H1 (cell line): ENCODE measurements around the gene AKAP8. TPM values are rescaled to one million over a fixed set of nuclear protein-coding genes. Genes with fewer than 3 reads are reported as not detected.

Source experiments
- BCL11A ChIP-seq, 2 experiments: IDR thresholded peaks; one replicate each; pipeline ENCODE4 v1.6.1; 2011; ENCODE audit warnings: low read depth in 2 of 2, low read length in 2 of 2, mild to moderate bottlenecking in 2 of 2
- CBX5 ChIP-seq: fragments of 300-800, 300-1000 bp; sonication (generic); IDR thresholded peaks from 2 replicates; pipeline ENCODE4 v1.7.1; 2016; ENCODE audit warnings: antibody characterized with exemption, low read length, low read depth
- CBX8 ChIP-seq: fragments of 300-800, 300-1000 bp; sonication (generic); IDR thresholded peaks from 2 replicates; pipeline ENCODE4 v1.7.1; 2016; ENCODE audit warnings: low read depth, low read length, borderline replicate concordance
- CHD1 ChIP-seq: IDR thresholded peaks from 2 replicates; pipeline ENCODE4 v1.6.1; 2012; ENCODE audit warnings: low read depth, low read length, improper control_type of control experiment
- JUND ChIP-seq: IDR thresholded peaks from 2 replicates; pipeline ENCODE4 v1.6.1; 2011; ENCODE audit warnings: mild to moderate bottlenecking, improper control_type of control experiment, low read length
- SAP30 ChIP-seq: fragments of 300-600 bp; sonication (generic); IDR thresholded peaks from 2 replicates; pipeline ENCODE4 v1.7.1; 2012; ENCODE audit warnings: low read length, moderate library complexity, mild to moderate bottlenecking, inconsistent platforms; ENCODE audit not compliant: insufficient read depth, insufficient replicate concordance
- polyA plus RNA-seq, 7 experiments: library from polyadenylated mRNA; depleted of rRNA in 3 of 7; stranded (reverse) in 5 of 7; unstranded in 2 of 7; fragments of >200 nt in 5 of 7; fragments of 200-250 nt in 2 of 7; gene quantifications; 1 replicate in 5 of 7; 2 replicates in 1 of 7; 4 replicates in 1 of 7; pipeline versions ENCODE4 v1.2.1 to v1.2.3, GENCODE V29; 2011 to 2013; ENCODE audit warnings: missing spikeins in 2 of 7, mixed read lengths in 2 of 7
- total RNA-seq: library from RNA; stranded (reverse); fragmentation: NEBNext Ultra II Directional; extraction: Animal tissue kit (Norgen Biotek cat#: 25700); gene quantifications from 2 replicates; pipeline ENCODE4 v1.2.1, GENCODE V29; 2021
- TF ChIP-seq, protein P1 (sequence below): fragments of 300-600 bp; sonication (generic); IDR thresholded peaks from 2 replicates; pipeline ENCODE4 v1.7.1; 2012; ENCODE audit warnings: low read length, moderate library complexity, mild to moderate bottlenecking, inconsistent platforms; ENCODE audit not compliant: insufficient replicate concordance
- TF ChIP-seq, protein P2 (sequence below), 3 experiments: IDR thresholded peaks; 1 replicate in 2 of 3; 2 replicates in 1 of 3; pipeline versions ENCODE4 v1.5.1 to v1.6.1; 2011; ENCODE audit warnings: low read length in 3 of 3, mild to moderate bottlenecking in 3 of 3, inconsistent platforms in 2 of 3, low read depth in 1 of 3, moderate library complexity in 1 of 3; ENCODE audit not compliant: insufficient read depth in 1 of 3; ENCODE audit errors: control extremely low read depth in 1 of 3

The AKAP8 gene
- total and polyA plus RNA-seq, 2 of the 8 experiments (the other 6 are each of a cell fraction or from before 2014, with no cell fraction given), result 17.0 to 41.0 TPM

DNA sequence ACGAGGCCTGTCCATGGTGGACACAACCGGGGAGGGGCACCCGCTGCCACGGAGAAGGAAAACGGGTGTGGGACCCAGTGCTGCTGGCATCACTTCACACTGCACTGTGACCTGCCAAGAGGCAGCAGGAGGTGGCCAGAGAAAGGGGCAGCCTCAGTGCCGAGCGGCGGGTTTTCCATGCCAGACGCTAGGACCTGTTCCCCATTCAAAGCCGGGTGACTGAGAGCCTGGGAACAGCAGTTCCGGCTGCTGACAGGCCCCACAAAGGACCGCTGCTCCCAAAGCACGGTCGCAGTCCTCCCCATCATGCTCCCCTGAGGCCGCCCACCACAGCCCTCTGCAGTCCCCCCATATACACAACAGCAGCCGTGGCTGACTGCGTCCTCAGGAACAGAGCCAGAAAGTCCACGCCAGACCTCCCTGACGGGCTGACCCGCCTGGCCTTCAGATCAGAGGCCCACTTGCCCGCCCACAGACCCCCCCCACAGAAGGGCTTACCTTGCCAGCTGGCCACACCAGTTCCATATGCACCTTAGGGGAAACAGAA, 5.4 kb downstream of the AKAP8 start (continued):
- TF ChIP-seq, protein P1, sequence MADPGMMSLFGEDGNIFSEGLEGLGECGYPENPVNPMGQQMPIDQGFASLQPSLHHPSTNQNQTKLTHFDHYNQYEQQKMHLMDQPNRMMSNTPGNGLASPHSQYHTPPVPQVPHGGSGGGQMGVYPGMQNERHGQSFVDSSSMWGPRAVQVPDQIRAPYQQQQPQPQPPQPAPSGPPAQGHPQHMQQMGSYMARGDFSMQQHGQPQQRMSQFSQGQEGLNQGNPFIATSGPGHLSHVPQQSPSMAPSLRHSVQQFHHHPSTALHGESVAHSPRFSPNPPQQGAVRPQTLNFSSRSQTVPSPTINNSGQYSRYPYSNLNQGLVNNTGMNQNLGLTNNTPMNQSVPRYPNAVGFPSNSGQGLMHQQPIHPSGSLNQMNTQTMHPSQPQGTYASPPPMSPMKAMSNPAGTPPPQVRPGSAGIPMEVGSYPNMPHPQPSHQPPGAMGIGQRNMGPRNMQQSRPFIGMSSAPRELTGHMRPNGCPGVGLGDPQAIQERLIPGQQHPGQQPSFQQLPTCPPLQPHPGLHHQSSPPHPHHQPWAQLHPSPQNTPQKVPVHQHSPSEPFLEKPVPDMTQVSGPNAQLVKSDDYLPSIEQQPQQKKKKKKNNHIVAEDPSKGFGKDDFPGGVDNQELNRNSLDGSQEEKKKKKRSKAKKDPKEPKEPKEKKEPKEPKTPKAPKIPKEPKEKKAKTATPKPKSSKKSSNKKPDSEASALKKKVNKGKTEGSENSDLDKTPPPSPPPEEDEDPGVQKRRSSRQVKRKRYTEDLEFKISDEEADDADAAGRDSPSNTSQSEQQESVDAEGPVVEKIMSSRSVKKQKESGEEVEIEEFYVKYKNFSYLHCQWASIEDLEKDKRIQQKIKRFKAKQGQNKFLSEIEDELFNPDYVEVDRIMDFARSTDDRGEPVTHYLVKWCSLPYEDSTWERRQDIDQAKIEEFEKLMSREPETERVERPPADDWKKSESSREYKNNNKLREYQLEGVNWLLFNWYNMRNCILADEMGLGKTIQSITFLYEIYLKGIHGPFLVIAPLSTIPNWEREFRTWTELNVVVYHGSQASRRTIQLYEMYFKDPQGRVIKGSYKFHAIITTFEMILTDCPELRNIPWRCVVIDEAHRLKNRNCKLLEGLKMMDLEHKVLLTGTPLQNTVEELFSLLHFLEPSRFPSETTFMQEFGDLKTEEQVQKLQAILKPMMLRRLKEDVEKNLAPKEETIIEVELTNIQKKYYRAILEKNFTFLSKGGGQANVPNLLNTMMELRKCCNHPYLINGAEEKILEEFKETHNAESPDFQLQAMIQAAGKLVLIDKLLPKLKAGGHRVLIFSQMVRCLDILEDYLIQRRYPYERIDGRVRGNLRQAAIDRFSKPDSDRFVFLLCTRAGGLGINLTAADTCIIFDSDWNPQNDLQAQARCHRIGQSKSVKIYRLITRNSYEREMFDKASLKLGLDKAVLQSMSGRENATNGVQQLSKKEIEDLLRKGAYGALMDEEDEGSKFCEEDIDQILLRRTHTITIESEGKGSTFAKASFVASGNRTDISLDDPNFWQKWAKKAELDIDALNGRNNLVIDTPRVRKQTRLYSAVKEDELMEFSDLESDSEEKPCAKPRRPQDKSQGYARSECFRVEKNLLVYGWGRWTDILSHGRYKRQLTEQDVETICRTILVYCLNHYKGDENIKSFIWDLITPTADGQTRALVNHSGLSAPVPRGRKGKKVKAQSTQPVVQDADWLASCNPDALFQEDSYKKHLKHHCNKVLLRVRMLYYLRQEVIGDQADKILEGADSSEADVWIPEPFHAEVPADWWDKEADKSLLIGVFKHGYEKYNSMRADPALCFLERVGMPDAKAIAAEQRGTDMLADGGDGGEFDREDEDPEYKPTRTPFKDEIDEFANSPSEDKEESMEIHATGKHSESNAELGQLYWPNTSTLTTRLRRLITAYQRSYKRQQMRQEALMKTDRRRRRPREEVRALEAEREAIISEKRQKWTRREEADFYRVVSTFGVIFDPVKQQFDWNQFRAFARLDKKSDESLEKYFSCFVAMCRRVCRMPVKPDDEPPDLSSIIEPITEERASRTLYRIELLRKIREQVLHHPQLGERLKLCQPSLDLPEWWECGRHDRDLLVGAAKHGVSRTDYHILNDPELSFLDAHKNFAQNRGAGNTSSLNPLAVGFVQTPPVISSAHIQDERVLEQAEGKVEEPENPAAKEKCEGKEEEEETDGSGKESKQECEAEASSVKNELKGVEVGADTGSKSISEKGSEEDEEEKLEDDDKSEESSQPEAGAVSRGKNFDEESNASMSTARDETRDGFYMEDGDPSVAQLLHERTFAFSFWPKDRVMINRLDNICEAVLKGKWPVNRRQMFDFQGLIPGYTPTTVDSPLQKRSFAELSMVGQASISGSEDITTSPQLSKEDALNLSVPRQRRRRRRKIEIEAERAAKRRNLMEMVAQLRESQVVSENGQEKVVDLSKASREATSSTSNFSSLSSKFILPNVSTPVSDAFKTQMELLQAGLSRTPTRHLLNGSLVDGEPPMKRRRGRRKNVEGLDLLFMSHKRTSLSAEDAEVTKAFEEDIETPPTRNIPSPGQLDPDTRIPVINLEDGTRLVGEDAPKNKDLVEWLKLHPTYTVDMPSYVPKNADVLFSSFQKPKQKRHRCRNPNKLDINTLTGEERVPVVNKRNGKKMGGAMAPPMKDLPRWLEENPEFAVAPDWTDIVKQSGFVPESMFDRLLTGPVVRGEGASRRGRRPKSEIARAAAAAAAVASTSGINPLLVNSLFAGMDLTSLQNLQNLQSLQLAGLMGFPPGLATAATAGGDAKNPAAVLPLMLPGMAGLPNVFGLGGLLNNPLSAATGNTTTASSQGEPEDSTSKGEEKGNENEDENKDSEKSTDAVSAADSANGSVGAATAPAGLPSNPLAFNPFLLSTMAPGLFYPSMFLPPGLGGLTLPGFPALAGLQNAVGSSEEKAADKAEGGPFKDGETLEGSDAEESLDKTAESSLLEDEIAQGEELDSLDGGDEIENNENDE, result no peak
- TF ChIP-seq, protein P2, sequence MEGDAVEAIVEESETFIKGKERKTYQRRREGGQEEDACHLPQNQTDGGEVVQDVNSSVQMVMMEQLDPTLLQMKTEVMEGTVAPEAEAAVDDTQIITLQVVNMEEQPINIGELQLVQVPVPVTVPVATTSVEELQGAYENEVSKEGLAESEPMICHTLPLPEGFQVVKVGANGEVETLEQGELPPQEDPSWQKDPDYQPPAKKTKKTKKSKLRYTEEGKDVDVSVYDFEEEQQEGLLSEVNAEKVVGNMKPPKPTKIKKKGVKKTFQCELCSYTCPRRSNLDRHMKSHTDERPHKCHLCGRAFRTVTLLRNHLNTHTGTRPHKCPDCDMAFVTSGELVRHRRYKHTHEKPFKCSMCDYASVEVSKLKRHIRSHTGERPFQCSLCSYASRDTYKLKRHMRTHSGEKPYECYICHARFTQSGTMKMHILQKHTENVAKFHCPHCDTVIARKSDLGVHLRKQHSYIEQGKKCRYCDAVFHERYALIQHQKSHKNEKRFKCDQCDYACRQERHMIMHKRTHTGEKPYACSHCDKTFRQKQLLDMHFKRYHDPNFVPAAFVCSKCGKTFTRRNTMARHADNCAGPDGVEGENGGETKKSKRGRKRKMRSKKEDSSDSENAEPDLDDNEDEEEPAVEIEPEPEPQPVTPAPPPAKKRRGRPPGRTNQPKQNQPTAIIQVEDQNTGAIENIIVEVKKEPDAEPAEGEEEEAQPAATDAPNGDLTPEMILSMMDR (IDR thresholded peaks at IDR 0.05; ENCODE audit: control extremely low read depth in 1 of 3, insufficient read depth in 1 of 3, low read depth in 1 of 3, low read length in 3 of 3), result no peak
- no peak for TF ChIP-seq JUND
- TF ChIP-seq CHD1, result no peak
- TF ChIP-seq SAP30, result no peak
- TF ChIP-seq CBX5, result no peak
- no peak for TF ChIP-seq CBX8
- TF ChIP-seq BCL11A (IDR thresholded peaks at IDR 0.05; ENCODE audit: low read depth in 2 of 2, low read length in 2 of 2), result no peak
